Measurements from ENCODE around the gene NFATC1.

Gene NFATC1

GRCh38 chr18:79393181-79393634, 2.5 kb upstream of the NFATC1 start:
- DNase-seq = peak; percentile 8

- DNase-seq = peak; percentile 64
These were observed 1.8 kb upstream of the NFATC1 start for GRCh38 chr18:79393635-79394533.

DNA sequence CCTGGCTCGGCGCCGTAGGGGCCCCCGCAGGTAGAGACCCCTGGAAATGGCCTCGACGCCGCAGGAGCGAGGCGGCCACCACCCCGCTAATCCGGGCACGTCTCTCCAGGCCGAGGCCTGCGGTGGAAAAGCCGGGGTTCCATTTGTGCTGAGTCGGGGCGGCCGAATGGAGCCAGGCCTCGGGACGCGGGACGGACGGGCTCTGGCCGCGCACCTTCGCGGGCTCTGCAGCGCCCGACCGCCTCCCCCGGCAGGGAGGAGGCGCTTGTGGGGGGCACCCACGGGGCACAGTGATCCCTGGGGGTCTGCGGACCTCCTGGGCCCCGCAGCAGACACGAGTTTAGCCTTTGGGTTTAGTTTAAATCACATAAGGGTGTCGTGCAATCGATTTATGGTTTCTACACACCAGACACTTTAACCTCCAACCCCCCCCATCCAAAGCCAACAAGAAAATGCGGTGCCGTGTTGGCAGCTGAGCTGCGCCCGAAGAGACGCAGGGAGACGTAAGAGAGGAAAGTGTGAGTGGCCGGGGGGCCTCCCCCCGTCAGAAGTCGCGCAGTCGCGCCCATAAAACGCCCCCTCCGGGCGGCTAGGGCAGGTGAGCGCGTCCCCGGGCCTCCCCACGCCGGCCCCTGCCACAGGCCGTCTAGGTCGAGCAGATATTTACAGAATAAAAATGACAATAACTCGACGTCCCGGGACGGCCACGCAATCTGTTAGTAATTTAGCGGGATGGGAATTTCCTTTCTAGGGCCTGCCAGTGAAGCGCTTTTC, 1.0 kb upstream of the NFATC1 start:
- peak; percentile 44 for DNase-seq

DNA sequence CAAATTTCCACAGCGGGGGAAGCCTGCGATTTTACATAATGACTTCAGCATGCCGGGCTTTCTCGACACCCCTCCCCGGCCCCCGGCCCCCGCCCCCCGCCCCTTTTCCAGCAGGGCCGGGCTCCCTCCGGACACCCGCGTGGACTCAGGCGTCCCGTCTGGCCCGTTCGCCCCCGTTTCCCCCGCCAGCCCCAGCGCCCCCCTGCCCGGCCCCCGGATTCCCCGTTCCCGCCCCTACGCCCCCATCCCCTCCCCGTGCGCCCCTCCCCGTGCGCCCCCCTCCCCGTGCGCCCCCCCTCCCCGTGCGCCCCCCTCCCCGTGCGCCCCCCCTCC, 456 bp upstream of the NFATC1 start:
- DNase-seq = no peak

GRCh38 chr18:79396431-79397246, 909 bp downstream of the NFATC1 start:
- no peak for DNase-seq

- no peak for DNase-seq
These were observed 1.6 kb downstream of the NFATC1 start for GRCh38 chr18:79397247-79397829.

DNA sequence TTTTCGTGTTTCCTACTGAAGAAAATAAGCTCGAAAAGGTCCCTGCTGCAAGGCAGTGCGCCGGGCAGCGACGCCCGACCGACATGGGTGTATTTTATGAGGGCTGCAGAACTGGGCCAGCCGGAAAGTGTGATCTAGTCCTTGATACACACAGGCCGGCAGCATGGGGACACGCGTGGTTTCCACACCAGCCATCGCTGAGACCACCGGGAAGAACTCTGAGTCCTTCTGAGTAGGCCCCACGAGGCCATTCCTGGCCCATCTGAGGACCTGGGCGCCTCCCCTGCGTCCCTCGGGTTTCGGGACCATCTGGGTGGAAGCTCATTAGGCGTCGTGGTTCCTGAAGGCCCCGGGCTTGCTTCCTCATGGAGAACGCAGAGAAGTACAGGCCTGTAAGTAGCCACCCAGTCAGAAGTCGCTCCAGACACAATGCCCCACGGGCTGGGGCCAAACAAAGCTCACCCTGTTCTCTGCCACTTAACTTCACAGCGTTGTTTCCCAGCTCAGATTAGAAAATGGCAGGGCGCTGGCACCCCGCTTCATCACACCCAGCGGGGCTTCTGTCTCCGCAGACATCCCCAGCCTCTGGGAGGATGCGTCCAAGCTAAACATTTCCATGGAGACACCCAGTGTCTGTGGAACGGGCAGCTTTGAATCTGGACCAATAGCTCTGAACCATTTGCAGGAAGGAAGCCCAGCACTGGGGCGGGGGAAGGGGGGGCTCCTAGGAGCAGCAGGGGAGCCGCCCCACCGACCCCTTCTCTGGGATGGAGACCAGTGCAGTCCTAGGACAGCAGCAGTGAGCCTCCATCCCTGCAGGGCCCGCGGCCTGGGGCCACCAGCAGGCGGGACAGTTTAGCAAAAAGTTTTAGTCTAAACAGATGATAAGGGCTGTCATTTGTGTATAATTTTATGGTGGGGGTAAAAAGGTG, 2.4 kb downstream of the NFATC1 start:
- DNase-seq = no peak

- no peak for DNase-seq
These were observed 3.7 kb downstream of the NFATC1 start for GRCh38 chr18:79399275-79400081.

DNA sequence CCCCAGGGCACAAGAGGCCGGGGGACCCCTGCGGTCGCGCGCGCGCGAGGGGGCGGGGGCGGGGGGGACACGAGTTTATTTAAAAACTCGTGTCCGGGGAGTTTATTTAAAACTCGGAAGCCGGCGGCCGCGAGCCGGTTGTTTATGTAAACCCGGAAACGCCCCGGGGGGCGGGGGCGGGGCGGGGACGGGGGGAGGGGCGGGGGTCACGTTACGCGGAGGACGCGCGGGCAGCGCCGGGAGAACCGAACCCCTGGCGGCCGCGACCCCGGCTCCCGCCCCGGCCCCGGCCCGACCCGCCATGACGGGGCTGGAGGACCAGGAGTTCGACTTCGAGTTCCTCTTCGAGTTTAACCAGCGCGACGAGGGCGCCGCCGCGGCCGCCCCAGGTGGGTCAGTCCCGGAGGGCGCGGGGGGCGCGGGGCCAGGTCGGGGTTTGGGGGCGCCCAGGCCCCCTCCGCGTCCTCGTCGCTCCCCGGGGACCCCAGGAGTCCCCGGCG, 4.4 kb downstream of the NFATC1 start:
- DNase-seq = peak; percentile 20

DNA sequence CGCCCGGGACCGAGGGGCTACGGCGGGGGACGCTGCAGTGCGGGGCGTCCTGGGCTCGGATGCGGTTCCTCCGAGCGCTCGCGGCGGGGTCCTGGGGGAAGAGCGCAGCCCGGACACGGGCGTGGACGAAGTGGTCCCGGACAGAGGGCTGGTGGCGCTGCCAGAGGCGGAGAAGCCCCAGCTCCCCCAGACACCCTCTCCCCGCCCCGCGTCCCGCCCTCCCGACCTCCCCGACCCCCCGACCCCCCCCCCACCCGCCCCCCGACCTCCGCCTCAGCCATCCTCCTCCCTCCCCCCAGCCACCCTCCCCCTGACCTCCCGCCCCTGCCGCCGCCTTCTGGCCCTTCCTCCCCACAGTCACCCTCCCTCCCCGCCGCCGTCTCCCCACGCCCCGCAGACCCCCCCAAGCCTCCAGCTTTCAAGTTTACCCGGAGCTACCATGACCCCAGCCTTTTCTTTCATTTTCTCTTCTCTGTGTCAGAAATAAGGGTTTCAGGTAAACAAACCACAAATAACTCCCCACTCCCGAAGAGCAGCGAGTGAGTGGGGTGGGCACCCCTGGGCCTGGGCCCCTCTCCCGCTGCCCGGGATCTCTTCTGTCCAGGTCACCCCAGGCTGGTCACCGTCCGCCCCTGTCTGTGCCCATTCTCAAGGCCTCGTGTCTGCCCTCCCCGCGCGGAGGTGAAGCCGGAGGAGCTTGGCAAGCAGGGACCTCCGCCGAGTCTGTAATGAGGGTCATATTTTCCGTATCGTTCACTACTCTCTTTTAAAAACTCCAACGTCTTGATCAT, 5.1 kb downstream of the NFATC1 start:
- no peak for DNase-seq

- no peak for DNase-seq
These were observed 5.9 kb downstream of the NFATC1 start for GRCh38 chr18:79401494-79402208.

DNA sequence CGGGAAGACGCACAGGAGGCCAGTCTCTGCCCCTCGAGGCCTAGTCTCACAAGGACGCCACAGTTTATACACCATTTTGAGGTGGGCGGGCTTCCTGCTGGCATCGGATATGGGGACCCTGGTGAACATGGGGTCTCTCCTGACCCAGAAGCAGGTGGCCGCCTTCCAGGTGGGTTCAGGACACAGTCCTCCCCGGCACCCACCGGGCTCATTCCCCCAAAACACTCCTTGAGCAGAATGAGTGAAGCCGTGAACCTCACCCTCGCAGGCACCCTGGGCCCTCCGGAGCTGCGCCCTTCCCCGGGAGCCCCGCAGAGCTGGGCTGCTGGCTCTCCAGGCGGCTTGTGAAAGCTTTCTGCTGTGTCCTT, 6.5 kb downstream of the NFATC1 start:
- DNase-seq = no peak

DNA sequence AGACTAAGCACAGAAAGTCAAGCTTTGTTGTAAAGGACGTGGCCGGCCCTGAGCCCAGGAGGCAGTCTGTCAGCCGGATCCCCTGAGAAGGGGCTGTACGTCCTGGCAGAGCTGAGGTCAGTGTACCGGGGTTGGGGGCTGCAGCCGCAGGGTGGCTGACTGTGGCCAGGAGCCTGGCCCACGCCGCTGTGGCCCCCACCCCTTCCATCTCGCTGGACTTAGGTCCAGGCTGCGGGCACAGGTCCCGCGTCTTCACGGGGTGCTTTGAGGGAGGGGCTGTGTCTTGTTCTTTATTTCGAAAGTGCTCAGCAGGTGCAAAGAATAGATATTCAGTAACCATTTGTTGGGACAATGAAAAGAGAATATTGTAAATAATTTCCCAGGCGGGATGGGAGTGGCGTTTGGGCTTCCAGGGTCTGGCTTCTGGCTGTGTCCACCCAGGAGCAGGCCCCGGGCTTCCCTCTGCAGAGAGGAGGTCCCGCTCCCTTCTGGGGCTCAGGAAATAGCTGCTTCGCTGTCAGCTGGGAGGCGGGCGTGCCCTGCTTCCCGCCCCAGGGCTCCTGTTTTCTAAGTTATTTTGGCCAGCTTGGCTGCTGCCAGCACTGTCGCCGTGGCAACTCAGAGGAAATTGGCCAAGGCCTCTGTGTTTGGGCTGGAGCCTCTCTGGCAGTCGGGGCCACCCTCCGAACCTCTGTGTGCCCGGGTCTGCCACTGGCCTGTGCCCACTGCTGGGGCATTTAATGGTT, 7.4 kb downstream of the NFATC1 start:
- no peak for DNase-seq

GRCh38 chr18:79403723-79404566, 8.2 kb downstream of the NFATC1 start:
- no peak for DNase-seq

DNA sequence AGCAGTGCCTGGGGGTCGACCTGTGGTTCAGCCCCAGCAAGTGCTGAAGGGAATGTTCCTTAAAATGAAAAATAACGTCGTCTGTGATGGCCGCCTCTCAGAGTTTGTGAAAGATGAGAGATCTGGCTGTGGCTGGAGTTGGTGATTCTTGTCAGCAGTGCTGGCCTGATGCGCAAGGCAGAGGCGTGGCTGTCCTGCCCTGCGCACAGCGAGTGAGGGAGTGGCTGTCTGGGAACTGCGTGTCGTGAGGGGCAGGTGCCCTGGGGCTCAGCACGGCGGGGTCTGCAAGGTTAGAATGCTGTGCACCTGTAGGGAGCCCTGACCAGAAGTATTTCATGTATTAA, 8.8 kb downstream of the NFATC1 start:
- DNase-seq = peak; percentile 12

DNA sequence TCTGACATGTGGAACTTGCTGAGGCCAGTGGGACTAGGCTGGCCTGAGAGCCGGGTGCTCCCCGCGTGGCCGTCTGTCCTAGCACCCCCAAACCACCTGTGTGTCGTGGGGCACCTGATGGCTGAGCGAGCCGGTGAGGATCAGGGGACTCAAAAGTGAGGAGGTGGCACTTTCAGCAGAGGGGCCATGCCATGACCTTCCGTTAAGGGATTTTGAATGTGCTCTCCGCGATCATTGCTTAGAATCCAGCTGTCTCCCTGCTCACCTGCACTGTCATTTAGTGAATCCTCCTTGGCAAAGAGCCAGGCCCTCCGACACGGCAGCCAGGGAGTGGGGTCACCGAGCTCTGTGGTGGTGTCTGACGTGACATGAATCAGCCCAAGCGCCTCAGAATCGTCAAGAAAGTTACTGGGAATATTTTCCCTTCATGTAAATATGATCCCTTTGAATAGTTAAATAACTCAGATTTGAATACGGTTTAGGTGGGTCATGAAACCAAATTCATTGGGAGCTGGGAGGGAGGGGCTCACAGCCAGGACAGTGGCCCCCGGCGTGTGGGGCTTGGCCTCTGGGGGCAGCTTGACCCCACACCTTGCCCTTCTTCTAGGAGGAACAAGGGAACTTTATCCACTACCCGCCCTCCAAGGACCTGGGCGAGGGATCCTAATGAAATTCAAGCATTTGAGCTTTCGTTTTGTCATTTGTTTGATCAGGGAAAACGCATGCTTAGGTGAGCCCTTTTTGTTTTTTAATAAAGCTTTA, 9.5 kb downstream of the NFATC1 start:
- DNase-seq = peak; percentile 24

All from NCI-H345 (cell line).